ENCODE data around the gene TEAD1. TPM values are rescaled to one million over a fixed set of nuclear protein-coding genes. Genes with fewer than 3 reads are reported as not detected.

TEAD1 gene
- total and polyA plus RNA-seq, 7 donors, result 3.2 to 200 (median 155) TPM

GRCh38 chr11:12806113-12806512 is 131.9 kb downstream of the TEAD1 start:
- no peak for DNase-seq
- 24 to 67% methylated on average over 2 of the region's 2 CpGs for WGBS, 2 donors
- intact Hi-C loops (cut with DNase I), result no loop called here

GRCh38 chr11:12807621-12808020 is 133.4 kb downstream of the TEAD1 start:
- no peak overlapping the region for H3K27ac ChIP-seq
- WGBS, 2 donors, result 91 to 95% methylated on average over 6 of the region's 6 CpGs
- no peak overlapping the region for H3K4me3 ChIP-seq
- H3K9me3 ChIP-seq, result no peaks in the 10 kb centered on the region
- no peaks in the 10 kb centered on the region for H3K27me3 ChIP-seq
- intact Hi-C loops (cut with DNase I), result no loop called here
- H3K36me3 ChIP-seq, result no peaks in the 10 kb centered on the region
- DNase-seq, result no peak
- TF ChIP-seq POLR2AphosphoS5 (IDR thresholded peaks at IDR 0.05) (no peak), POLR2A (IDR thresholded peaks at IDR 0.05) (no peak), CTCF (IDR thresholded peaks at IDR 0.05) (no peak), EP300 (IDR thresholded peaks at IDR 0.05) (no peak)
- H3K4me1 ChIP-seq, result peaks cover 0 to 72% (median 60%) of the 10 kb centered on the region in 4 donors

More at GRCh38 chr11:12806113-12806512, 131.9 kb downstream of the TEAD1 start:
- H3K4me1 ChIP-seq, result peaks cover 0 to 81% (median 68%) of the 10 kb centered on the region in 4 donors
- no peaks in the 10 kb centered on the region for H3K36me3 ChIP-seq
- H3K9me3 ChIP-seq, result no peaks in the 10 kb centered on the region
- TF ChIP-seq EP300 (IDR thresholded peaks at IDR 0.05) (no peak), POLR2A (IDR thresholded peaks at IDR 0.05) (no peak), CTCF (IDR thresholded peaks at IDR 0.05) (no peak), POLR2AphosphoS5 (IDR thresholded peaks at IDR 0.05) (no peak)
- no peaks in the 10 kb centered on the region for H3K27me3 ChIP-seq
- H3K27ac ChIP-seq, result no peak overlapping the region
- no peak overlapping the region for H3K4me3 ChIP-seq

GRCh38 chr11:12808519-12808918 is 134.3 kb downstream of the TEAD1 start:
- WGBS, 2 donors, result 59 to 88% methylated on average over 1 of the region's 1 CpG
- TF ChIP-seq EP300 (IDR thresholded peaks at IDR 0.05) (no peak), POLR2AphosphoS5 (IDR thresholded peaks at IDR 0.05) (no peak)
- no peak for DNase-seq
- intact Hi-C loops (cut with DNase I), result no loop called here
- no peak overlapping the region for H3K4me3 ChIP-seq
- H3K27me3 ChIP-seq, result no peaks in the 10 kb centered on the region
- H3K36me3 ChIP-seq, result no peaks in the 10 kb centered on the region
- H3K27ac ChIP-seq, result peak overlapping the region in 2 of 4 donors; percentile 8 to 46
- H3K9me3 ChIP-seq, result no peaks in the 10 kb centered on the region
- H3K4me1 ChIP-seq, result peaks cover 0 to 72% (median 61%) of the 10 kb centered on the region in 4 donors

- intact Hi-C loops (cut with DNase I), result no loop called here
- Histone ChIP-seq H3K4me3 (no peak overlapping the region), H3K27me3 (no peaks in the 10 kb centered on the region), H3K9me3 (no peaks in the 10 kb centered on the region), H3K27ac (peak overlapping the region in 1 of 4 donors; percentile 46), H3K4me1 (peaks cover 0 to 72% (median 61%) of the 10 kb centered on the region in 4 donors), H3K36me3 (no peaks in the 10 kb centered on the region)
- WGBS, 2 donors, result 80 to 87% methylated on average over 3 of the region's 3 CpGs
- TF ChIP-seq CTCF (IDR thresholded peaks at IDR 0.05) (no peak), POLR2A (IDR thresholded peaks at IDR 0.05) (no peak), EP300 (IDR thresholded peaks at IDR 0.05) (no peak), POLR2AphosphoS5 (IDR thresholded peaks at IDR 0.05) (no peak)
- no peak for DNase-seq
Measured at GRCh38 chr11:12809364-12809763, 135.1 kb downstream of the TEAD1 start.

- peaks cover 0 to 71% (median 64%) of the 10 kb centered on the region in 4 donors for H3K4me1 ChIP-seq
- H3K27ac ChIP-seq, result peak overlapping the region in 2 of 4 donors; percentile 4 to 46
Measured at GRCh38 chr11:12809864-12810567, 135.8 kb downstream of the TEAD1 start.

More at GRCh38 chr11:12809864-12810567, 135.8 kb downstream of the TEAD1 start:
- DNase-seq, result peak; percentile 68
- no peaks in the 10 kb centered on the region for H3K36me3 ChIP-seq
- H3K27me3 ChIP-seq, result no peaks in the 10 kb centered on the region
- intact Hi-C loops (cut with DNase I), result loop anchor here (5.0 kb wide), 2 partner anchors 77 to 133 kb away; no protein-coding TSS in a partner anchor
- 79 to 80% methylated on average over 12 of the region's 12 CpGs for WGBS, 2 donors
- H3K9me3 ChIP-seq, result no peaks in the 10 kb centered on the region
- H3K4me3 ChIP-seq, result no peak overlapping the region
- TF ChIP-seq CTCF (IDR thresholded peaks at IDR 0.05) (no peak), EP300 (IDR thresholded peaks at IDR 0.05) (no peak), POLR2A (IDR thresholded peaks at IDR 0.05) (no peak), POLR2AphosphoS5 (IDR thresholded peaks at IDR 0.05) (no peak)
